ENCODE data around the gene IMMP2L.

- TF ChIP-seq EZH2phosphoT487 (IDR thresholded peaks at IDR 0.05; ENCODE audit: borderline replicate concordance, low read depth) (no peak), CHD2 (IDR thresholded peaks at IDR 0.05; ENCODE audit: low read length, partially characterized antibody) (no peak), POLR2AphosphoS5 (IDR thresholded peaks at IDR 0.05; ENCODE audit: low read depth, low read length) (no peak), EP300 (IDR thresholded peaks at IDR 0.05; ENCODE audit: borderline replicate concordance in 1 of 2, low read depth in 1 of 2, low read length in 1 of 2) (no peak), YY1 (IDR thresholded peaks at IDR 0.05; ENCODE audit: low read depth) (no peak), FOXJ3 (CRISPR knock-in tag; IDR thresholded peaks at IDR 0.05) (no peak), TAF1 (IDR thresholded peaks at IDR 0.05; ENCODE audit: borderline replicate concordance, low read depth, low read length) (no peak)
- TF ChIP-seq, protein P1, sequence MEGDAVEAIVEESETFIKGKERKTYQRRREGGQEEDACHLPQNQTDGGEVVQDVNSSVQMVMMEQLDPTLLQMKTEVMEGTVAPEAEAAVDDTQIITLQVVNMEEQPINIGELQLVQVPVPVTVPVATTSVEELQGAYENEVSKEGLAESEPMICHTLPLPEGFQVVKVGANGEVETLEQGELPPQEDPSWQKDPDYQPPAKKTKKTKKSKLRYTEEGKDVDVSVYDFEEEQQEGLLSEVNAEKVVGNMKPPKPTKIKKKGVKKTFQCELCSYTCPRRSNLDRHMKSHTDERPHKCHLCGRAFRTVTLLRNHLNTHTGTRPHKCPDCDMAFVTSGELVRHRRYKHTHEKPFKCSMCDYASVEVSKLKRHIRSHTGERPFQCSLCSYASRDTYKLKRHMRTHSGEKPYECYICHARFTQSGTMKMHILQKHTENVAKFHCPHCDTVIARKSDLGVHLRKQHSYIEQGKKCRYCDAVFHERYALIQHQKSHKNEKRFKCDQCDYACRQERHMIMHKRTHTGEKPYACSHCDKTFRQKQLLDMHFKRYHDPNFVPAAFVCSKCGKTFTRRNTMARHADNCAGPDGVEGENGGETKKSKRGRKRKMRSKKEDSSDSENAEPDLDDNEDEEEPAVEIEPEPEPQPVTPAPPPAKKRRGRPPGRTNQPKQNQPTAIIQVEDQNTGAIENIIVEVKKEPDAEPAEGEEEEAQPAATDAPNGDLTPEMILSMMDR (IDR thresholded peaks at IDR 0.05): no peak
- TF ChIP-seq, protein P2, sequence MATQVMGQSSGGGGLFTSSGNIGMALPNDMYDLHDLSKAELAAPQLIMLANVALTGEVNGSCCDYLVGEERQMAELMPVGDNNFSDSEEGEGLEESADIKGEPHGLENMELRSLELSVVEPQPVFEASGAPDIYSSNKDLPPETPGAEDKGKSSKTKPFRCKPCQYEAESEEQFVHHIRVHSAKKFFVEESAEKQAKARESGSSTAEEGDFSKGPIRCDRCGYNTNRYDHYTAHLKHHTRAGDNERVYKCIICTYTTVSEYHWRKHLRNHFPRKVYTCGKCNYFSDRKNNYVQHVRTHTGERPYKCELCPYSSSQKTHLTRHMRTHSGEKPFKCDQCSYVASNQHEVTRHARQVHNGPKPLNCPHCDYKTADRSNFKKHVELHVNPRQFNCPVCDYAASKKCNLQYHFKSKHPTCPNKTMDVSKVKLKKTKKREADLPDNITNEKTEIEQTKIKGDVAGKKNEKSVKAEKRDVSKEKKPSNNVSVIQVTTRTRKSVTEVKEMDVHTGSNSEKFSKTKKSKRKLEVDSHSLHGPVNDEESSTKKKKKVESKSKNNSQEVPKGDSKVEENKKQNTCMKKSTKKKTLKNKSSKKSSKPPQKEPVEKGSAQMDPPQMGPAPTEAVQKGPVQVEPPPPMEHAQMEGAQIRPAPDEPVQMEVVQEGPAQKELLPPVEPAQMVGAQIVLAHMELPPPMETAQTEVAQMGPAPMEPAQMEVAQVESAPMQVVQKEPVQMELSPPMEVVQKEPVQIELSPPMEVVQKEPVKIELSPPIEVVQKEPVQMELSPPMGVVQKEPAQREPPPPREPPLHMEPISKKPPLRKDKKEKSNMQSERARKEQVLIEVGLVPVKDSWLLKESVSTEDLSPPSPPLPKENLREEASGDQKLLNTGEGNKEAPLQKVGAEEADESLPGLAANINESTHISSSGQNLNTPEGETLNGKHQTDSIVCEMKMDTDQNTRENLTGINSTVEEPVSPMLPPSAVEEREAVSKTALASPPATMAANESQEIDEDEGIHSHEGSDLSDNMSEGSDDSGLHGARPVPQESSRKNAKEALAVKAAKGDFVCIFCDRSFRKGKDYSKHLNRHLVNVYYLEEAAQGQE (IDR thresholded peaks at IDR 0.05; ENCODE audit: low read depth, low read length): no peak
Measured at GRCh38 chr7:111470998-111471397, 91.3 kb downstream of the IMMP2L start.

Data from SK-N-SH (cell line).